Astrocyte (in vitro differentiated cells and primary cell): ENCODE measurements around the gene PKP3. TPM values are rescaled to one million over a fixed set of nuclear protein-coding genes. Genes with fewer than 3 reads are reported as not detected.

Source experiments
- DNase-seq: peaks from one replicate; pipeline ENCODE4 v3.0.0-alpha.2; 2010; ENCODE audit warnings: low read depth
- FAIRE-seq: peaks from 2 replicates; lab custom pipeline; 2011; peaks lifted over from hg19 to GRCh38; lab: Jason Lieb, UNC
- H2AFZ ChIP-seq: 2 replicates; pipeline ENCODE4 v1.6.0; 2012; ENCODE audit warnings: low read depth, low read length, inconsistent platforms
- H3K27ac ChIP-seq: 2 replicates; pipeline ENCODE4 v1.5.1; 2011; ENCODE audit warnings: low read depth, low read length, inconsistent platforms
- H3K27me3 ChIP-seq: 2 replicates; pipeline ENCODE4 v1.6.0; 2011; ENCODE audit warnings: low read length, inconsistent platforms; ENCODE audit not compliant: insufficient read depth
- H3K36me3 ChIP-seq: 2 replicates; pipeline ENCODE4 v1.5.1; 2011; ENCODE audit warnings: low read length, inconsistent platforms; ENCODE audit not compliant: insufficient read depth
- H3K4me1 ChIP-seq: 2 replicates; pipeline ENCODE4 v1.5.1; 2011; ENCODE audit warnings: low read length, inconsistent platforms; ENCODE audit not compliant: insufficient read depth
- H3K4me2 ChIP-seq: 2 replicates; pipeline ENCODE4 v1.6.0; 2012; ENCODE audit warnings: low read length, inconsistent platforms
- H3K4me3 ChIP-seq: 2 replicates; pipeline ENCODE4 v1.5.1; 2011; ENCODE audit warnings: low read depth, mild to moderate bottlenecking, low read length, inconsistent platforms; ENCODE audit not compliant: insufficient read depth
- H3K79me2 ChIP-seq: 2 replicates; pipeline ENCODE4 v1.6.0; 2012; ENCODE audit warnings: mild to moderate bottlenecking, low read length, inconsistent platforms; ENCODE audit not compliant: insufficient read depth
- H3K9ac ChIP-seq: 2 replicates; pipeline ENCODE4 v1.6.0; 2012; ENCODE audit warnings: mild to moderate bottlenecking, low read length, inconsistent platforms
- H3K9me3 ChIP-seq: 2 replicates; pipeline ENCODE4 v1.5.1; 2012; ENCODE audit warnings: low read depth, mild to moderate bottlenecking, low read length, inconsistent platforms; ENCODE audit not compliant: insufficient read depth
- H4K20me1 ChIP-seq: 2 replicates; pipeline ENCODE4 v1.6.0; 2012; ENCODE audit warnings: low read length, inconsistent platforms; ENCODE audit not compliant: insufficient read depth
- H3K27ac Mint-ChIP-seq: one replicate; pipeline ENCODE4 v1.8.0; 2021; ENCODE audit warnings: mild to moderate bottlenecking, mixed read lengths; ENCODE audit not compliant: unreplicated experiment
- H3K27me3 Mint-ChIP-seq: one replicate; pipeline ENCODE4 v1.8.0; 2021; ENCODE audit warnings: low read depth, mixed read lengths; ENCODE audit not compliant: unreplicated experiment
- H3K36me3 Mint-ChIP-seq: one replicate; pipeline ENCODE4 v1.8.0; 2021; ENCODE audit warnings: low read depth, mixed read lengths; ENCODE audit not compliant: unreplicated experiment
- H3K4me1 Mint-ChIP-seq: one replicate; pipeline ENCODE4 v1.8.0; 2021; ENCODE audit warnings: low read depth, mixed read lengths; ENCODE audit not compliant: unreplicated experiment
- H3K4me3 Mint-ChIP-seq: one replicate; pipeline ENCODE4 v1.8.0; 2021; ENCODE audit warnings: mild to moderate bottlenecking, moderate library complexity, mixed read lengths; ENCODE audit not compliant: unreplicated experiment
- H3K9me3 Mint-ChIP-seq: one replicate; pipeline ENCODE4 v1.8.0; 2021; ENCODE audit warnings: mild to moderate bottlenecking, mixed read lengths; ENCODE audit not compliant: unreplicated experiment
- EZH2 ChIP-seq: IDR thresholded peaks from 2 replicates; pipeline ENCODE4 v1.6.1; 2012; ENCODE audit warnings: mild to moderate bottlenecking, low read length, inconsistent platforms; ENCODE audit not compliant: insufficient read depth
- total RNA-seq: library from RNA; stranded (reverse); gene quantifications from 2 replicates; pipeline ENCODE4 v1.2.1, GENCODE V29; 2021
- TF ChIP-seq, protein P1 (sequence below): IDR thresholded peaks from 2 replicates; pipeline ENCODE4 v1.5.1; 2011; ENCODE audit warnings: low read depth, mild to moderate bottlenecking, inconsistent platforms, low read length, moderate library complexity; ENCODE audit not compliant: insufficient read depth

The PKP3 gene
- total RNA-seq, 1 donor from 2014 or later, result 2.1 TPM

DNA sequence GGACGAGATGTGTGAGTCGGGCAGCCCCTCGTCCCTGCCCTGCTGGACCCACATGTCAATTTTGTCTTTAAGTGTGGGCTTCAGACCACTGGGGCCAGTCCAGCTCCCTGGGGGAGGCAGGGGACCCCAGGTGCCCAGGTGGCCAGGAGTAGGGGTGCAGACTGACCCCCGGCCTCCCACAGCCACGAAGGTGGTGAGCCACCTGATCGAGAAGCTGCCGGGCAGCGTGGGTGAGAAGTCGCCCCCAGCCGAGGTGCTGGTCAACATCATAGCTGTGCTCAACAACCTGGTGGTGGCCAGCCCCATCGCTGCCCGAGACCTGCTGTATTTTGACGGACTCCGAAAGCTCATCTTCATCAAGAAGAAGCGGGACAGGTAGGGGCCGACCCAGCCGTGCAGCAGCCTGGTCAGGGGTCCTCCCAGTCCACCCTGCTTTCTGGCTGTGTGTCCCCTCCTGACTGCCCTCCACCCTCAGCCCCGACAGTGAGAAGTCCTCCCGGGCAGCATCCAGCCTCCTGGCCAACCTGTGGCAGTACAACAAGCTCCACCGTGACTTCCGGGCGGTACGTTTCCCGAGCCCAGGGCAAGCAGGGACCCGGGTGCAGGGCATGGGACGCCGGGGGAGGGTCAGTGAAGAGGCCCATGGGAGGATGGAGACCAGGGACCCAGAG lies 9.9 kb downstream of the PKP3 start:
- H3K9me3 Mint-ChIP-seq, result peaks cover 5% of the 10 kb centered on the region
- Histone ChIP-seq H3K4me3 (no peak overlapping the region), H3K27me3 (peaks cover 6% of the 10 kb centered on the region), H2AFZ (no peak overlapping the region), H3K36me3 (no peaks in the 10 kb centered on the region), H3K79me2 (no peaks in the 10 kb centered on the region), H4K20me1 (no peaks in the 10 kb centered on the region), H3K27ac (no peak overlapping the region), H3K9ac (no peak overlapping the region), H3K9me3 (no peaks in the 10 kb centered on the region), H3K4me1 (no peaks in the 10 kb centered on the region), H3K4me2 (no peak overlapping the region)
- no peaks in the 10 kb centered on the region for H3K36me3 Mint-ChIP-seq
- no peaks in the 10 kb centered on the region for H3K4me1 Mint-ChIP-seq
- FAIRE-seq, result no peak
- H3K27ac Mint-ChIP-seq, result no peak overlapping the region
- H3K27me3 Mint-ChIP-seq, result peaks cover 2% of the 10 kb centered on the region
- H3K4me3 Mint-ChIP-seq, result no peak overlapping the region
- no peak for DNase-seq
- no peak for TF ChIP-seq EZH2
- TF ChIP-seq, protein P1, sequence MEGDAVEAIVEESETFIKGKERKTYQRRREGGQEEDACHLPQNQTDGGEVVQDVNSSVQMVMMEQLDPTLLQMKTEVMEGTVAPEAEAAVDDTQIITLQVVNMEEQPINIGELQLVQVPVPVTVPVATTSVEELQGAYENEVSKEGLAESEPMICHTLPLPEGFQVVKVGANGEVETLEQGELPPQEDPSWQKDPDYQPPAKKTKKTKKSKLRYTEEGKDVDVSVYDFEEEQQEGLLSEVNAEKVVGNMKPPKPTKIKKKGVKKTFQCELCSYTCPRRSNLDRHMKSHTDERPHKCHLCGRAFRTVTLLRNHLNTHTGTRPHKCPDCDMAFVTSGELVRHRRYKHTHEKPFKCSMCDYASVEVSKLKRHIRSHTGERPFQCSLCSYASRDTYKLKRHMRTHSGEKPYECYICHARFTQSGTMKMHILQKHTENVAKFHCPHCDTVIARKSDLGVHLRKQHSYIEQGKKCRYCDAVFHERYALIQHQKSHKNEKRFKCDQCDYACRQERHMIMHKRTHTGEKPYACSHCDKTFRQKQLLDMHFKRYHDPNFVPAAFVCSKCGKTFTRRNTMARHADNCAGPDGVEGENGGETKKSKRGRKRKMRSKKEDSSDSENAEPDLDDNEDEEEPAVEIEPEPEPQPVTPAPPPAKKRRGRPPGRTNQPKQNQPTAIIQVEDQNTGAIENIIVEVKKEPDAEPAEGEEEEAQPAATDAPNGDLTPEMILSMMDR, result no peak

DNA sequence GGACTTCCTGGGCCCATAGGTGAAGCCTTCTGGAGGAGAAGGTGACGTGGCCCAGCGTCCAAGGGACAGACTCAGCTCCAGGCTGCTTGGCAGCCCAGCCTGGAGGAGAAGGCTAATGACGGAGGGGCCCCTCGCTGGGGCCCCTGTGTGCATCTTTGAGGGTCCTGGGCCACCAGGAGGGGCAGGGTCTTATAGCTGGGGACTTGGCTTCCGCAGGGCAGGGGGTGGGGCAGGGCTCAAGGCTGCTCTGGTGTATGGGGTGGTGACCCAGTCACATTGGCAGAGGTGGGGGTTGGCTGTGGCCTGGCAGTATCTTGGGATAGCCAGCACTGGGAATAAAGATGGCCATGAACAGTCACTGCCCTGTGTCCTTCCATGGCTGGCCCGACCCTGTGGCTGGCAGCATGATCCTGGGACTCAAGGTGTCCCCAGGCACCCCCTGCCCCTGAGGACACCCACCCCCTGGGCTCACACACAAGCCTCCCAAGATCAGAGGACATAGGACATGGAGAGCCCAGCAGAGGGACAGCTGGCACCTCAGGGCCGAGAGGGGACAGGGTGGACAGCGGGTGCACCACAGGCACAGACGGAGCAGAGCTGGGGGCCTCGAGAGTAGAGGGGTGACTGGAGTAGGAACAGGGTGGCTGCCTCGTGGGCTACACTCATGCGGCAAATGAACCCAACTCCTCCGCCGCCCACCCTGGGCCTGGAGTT lies 10.7 kb downstream of the PKP3 start:
- no peak overlapping the region for H3K4me2 ChIP-seq
- no peak overlapping the region for H3K9ac ChIP-seq
- H4K20me1 ChIP-seq, result no peaks in the 10 kb centered on the region
- H3K9me3 ChIP-seq, result no peaks in the 10 kb centered on the region
- H3K27ac ChIP-seq, result no peak overlapping the region
- no peak overlapping the region for H2AFZ ChIP-seq
- H3K4me1 Mint-ChIP-seq, result no peaks in the 10 kb centered on the region
- TF ChIP-seq, protein P1, result no peak
- TF ChIP-seq EZH2, result no peak
- H3K4me3 Mint-ChIP-seq, result no peak overlapping the region
- DNase-seq (no peak), FAIRE-seq (no peak)
- H3K36me3 ChIP-seq, result no peaks in the 10 kb centered on the region
- peaks cover 2% of the 10 kb centered on the region for H3K9me3 Mint-ChIP-seq
- no peak overlapping the region for H3K27ac Mint-ChIP-seq
- H3K4me3 ChIP-seq, result no peak overlapping the region
- no peaks in the 10 kb centered on the region for H3K4me1 ChIP-seq
- H3K79me2 ChIP-seq, result no peaks in the 10 kb centered on the region
- no peaks in the 10 kb centered on the region for H3K36me3 Mint-ChIP-seq
- peaks cover 2% of the 10 kb centered on the region for H3K27me3 Mint-ChIP-seq
- H3K27me3 ChIP-seq, result peaks cover 5% of the 10 kb centered on the region
